ENCODE data around the gene PAPPA2. TPM values are rescaled to one million over a fixed set of nuclear protein-coding genes. Genes with fewer than 3 reads are reported as not detected.

The PAPPA2 gene
- total RNA-seq, 1 donor from 2014 or later = 0.50 TPM

DNA sequence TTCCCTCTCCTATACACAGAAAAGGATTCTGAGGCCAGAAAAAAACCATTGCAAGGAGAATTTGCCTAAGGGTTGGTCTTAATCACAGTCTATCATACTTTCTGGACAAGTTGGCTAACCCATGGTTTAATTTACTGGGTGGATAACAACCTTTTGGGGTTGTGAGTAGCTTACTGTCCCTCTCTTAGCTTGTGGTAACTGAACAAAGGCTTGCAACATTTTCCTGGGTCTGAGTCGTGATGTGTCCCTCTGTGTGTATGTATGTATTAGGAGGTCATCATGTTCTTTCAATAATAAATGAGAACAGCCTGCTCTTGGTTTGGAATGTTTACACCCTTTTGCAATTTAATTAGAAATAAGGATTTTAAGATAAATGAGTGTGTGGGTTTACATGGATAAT is 36.7 kb downstream of the PAPPA2 start:
- H3K4me3 ChIP-seq = no peak overlapping the region
- intact Hi-C loops (cut with DNase I) = no loop called here

DNA sequence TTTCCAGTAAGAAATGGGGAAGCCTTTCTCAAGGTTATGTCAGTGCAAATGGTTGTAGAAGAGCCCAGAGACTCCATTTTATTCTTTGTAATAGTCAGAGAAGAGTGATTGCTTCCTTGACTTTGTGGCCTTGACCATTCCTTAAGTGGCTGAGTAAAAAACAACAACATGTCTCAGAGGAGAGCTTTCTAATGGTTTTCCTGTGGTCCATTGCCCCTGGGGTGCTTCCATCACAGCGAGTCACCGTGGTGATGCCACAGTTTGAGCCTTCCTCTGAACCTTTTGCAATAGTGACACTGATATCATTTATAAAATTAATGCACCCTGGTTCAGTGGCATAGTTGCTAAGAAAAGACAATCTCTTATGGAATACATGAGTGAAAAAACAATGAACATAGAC is 38.6 kb downstream of the PAPPA2 start:
- TF ChIP-seq, protein P1, sequence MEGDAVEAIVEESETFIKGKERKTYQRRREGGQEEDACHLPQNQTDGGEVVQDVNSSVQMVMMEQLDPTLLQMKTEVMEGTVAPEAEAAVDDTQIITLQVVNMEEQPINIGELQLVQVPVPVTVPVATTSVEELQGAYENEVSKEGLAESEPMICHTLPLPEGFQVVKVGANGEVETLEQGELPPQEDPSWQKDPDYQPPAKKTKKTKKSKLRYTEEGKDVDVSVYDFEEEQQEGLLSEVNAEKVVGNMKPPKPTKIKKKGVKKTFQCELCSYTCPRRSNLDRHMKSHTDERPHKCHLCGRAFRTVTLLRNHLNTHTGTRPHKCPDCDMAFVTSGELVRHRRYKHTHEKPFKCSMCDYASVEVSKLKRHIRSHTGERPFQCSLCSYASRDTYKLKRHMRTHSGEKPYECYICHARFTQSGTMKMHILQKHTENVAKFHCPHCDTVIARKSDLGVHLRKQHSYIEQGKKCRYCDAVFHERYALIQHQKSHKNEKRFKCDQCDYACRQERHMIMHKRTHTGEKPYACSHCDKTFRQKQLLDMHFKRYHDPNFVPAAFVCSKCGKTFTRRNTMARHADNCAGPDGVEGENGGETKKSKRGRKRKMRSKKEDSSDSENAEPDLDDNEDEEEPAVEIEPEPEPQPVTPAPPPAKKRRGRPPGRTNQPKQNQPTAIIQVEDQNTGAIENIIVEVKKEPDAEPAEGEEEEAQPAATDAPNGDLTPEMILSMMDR (IDR thresholded peaks at IDR 0.05) = no peak
- H3K27ac ChIP-seq = no peak overlapping the region
- no peaks in the 10 kb centered on the region for H3K36me3 ChIP-seq
- H3K4me1 ChIP-seq = no peaks in the 10 kb centered on the region
- H3K9me3 ChIP-seq = no peaks in the 10 kb centered on the region
- intact Hi-C loops (cut with DNase I) = no loop called here
- ATAC-seq (no peak), DNase-seq (no peak)
- H3K4me3 ChIP-seq = no peak overlapping the region
- H3K27me3 ChIP-seq (ENCODE audit: low read depth) = no peaks in the 10 kb centered on the region

More for the DNA sequence above, 36.7 kb downstream of the PAPPA2 start:
- Histone ChIP-seq H3K27me3 (ENCODE audit: low read depth) (no peaks in the 10 kb centered on the region), H3K4me1 (no peaks in the 10 kb centered on the region), H3K36me3 (no peaks in the 10 kb centered on the region), H3K27ac (no peak overlapping the region), H3K9me3 (no peaks in the 10 kb centered on the region)
- TF ChIP-seq, protein P1 (IDR thresholded peaks at IDR 0.05) = no peak
- ATAC-seq = no peak
- DNase-seq = no peak

- Histone ChIP-seq H3K27ac (no peak overlapping the region), H3K4me3 (no peak overlapping the region), H3K9me3 (no peaks in the 10 kb centered on the region), H3K27me3 (ENCODE audit: low read depth) (no peaks in the 10 kb centered on the region), H3K36me3 (no peaks in the 10 kb centered on the region), H3K4me1 (no peaks in the 10 kb centered on the region)
- DNase-seq (no peak), ATAC-seq (no peak)
- TF ChIP-seq, protein P1 (IDR thresholded peaks at IDR 0.05) = no peak
- intact Hi-C loops (cut with DNase I) = no loop called here
These were observed 42.0 kb downstream of the PAPPA2 start for GRCh38 chr1:176504848-176505553.

GRCh38 chr1:176512966-176513365 is 50.0 kb downstream of the PAPPA2 start:
- no peaks in the 10 kb centered on the region for H3K9me3 ChIP-seq
- H3K4me1 ChIP-seq = no peaks in the 10 kb centered on the region
- no peak overlapping the region for H3K27ac ChIP-seq
- DNase-seq (no peak), ATAC-seq (no peak)
- TF ChIP-seq, protein P1 (IDR thresholded peaks at IDR 0.05) = no peak
- H3K36me3 ChIP-seq = no peaks in the 10 kb centered on the region
- H3K27me3 ChIP-seq (ENCODE audit: low read depth) = no peaks in the 10 kb centered on the region
- intact Hi-C loops (cut with DNase I) = no loop called here
- no peak overlapping the region for H3K4me3 ChIP-seq

DNA sequence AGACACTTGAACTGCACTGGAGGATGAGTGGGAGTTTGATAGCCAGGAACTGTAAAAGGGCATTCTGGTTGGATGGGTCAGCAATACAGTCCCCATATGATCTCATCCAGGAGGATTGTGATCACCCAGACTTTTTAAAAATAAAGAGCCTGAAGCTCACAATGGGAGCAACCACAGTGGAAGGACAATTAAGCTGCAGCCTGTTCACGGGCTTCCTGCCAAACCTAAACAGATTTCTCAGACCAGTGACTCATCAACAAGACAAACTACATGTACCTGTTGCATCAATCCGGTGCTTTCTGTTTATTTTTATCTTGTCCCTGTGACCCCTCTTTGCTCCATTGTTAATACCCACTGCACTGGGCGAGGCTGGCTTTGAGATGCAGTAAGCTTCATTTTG is 52.3 kb downstream of the PAPPA2 start:
- ATAC-seq (no peak), DNase-seq (no peak)
- Histone ChIP-seq H3K27ac (no peak overlapping the region), H3K27me3 (ENCODE audit: low read depth) (no peaks in the 10 kb centered on the region), H3K4me3 (no peak overlapping the region), H3K36me3 (no peaks in the 10 kb centered on the region), H3K4me1 (no peaks in the 10 kb centered on the region), H3K9me3 (no peaks in the 10 kb centered on the region)
- TF ChIP-seq, protein P1 (IDR thresholded peaks at IDR 0.05) = no peak
- intact Hi-C loops (cut with DNase I) = no loop called here

Measured in lower lobe of right lung (tissue), 2 donors.